Measurements from ENCODE around the gene ZNF587B. TPM values are rescaled to one million over a fixed set of nuclear protein-coding genes. Genes with fewer than 3 reads are reported as not detected.
A peak's percentile ranks its signal among the peaks of the same experiment; 100 is the strongest.
"Not testable (repeated sequence)": the region's sequence is repeated elsewhere in the genome, so short reads cannot be mapped to it uniquely, and the experiment has no call there.

The ZNF587B gene
- total RNA-seq, 8 experiments from 2014 or later: 3.1 to 47.5 (median 9.8) TPM

DNA sequence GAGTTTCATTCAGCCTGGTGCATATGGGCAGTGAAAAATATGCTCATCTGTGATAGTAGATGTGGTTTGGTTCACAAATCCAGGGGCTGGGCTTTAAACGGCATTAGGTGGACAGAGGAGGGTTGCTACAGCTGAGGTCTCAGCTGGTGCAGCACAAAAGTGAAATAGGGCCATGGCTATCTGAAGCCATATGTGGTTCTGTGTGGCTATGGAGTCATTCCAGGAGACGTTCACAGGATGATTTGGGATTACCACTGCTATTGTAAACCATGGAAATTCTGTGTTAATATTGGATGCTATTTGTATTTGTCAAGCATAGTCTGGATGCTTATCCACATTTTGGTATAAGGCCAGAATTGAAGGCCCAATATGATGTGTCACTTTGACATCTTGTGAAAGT lies 24.0 kb downstream of the ZNF587B start:
- H3K27ac ChIP-seq; in situ Hi-C loops (cut with MboI; ENCODE audit: low pct_unique_long_range_greater_than_20kb in 2 of 9, low sequenced_read_pairs in 9 of 9, unreplicated experiment in 9 of 9); H3K4me3 ChIP-seq; ATAC-seq (replicated peaks in 6 of 8): not testable (repeated sequence)
- H3K4me1 ChIP-seq (replicated peaks in 1 of 2): peaks cover 10 to 13% of the 10 kb centered on the region in 2 donors
- no CpG with 5 or more reads among the region's 2 CpGs for WGBS, 10 experiments

DNA sequence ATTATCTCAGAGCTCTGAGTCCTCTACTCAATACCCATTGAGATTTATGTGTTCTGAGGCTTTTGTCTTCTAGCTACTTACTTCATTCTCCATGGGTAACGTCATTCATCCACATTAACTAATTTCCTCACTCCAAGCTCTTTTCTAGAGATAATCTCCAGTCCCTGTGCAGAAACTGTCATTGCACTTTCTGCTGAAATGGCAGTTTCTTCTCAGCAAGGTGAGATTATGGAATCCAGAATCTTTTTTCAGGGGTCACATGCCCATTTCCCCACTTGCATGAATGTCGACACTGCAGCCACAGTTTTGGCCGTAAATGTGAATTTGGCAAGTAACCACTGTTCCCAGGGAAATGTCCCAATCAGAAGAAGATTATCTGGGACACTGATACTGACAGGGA lies 32.3 kb downstream of the ZNF587B start:
- ATAC-seq (replicated peaks in 6 of 8); H3K4me1 ChIP-seq (replicated peaks in 1 of 2); H3K4me3 ChIP-seq; in situ Hi-C loops (cut with MboI; ENCODE audit: low pct_unique_long_range_greater_than_20kb in 2 of 9, low sequenced_read_pairs in 9 of 9, unreplicated experiment in 9 of 9); H3K27ac ChIP-seq: not testable (repeated sequence)
- 100% methylated on average over 1 to 3 of the region's 3 CpGs; no CpG with 5 or more reads in 6 of the 10 experiments for WGBS, 10 experiments

- H3K4me1 ChIP-seq (replicated peaks in 1 of 2): no peaks in the 10 kb centered on the region
- ATAC-seq (replicated peaks in 6 of 8): peak in 3 of 8 experiments; percentile 22 to 31 (median 27)
- WGBS, 10 experiments: 92 to 100% (median 100%) methylated on average over 1 to 4 of the region's 7 CpGs; no CpG with 5 or more reads in 4 of the 10 experiments
- in situ Hi-C loops (cut with MboI; ENCODE audit: low pct_unique_long_range_greater_than_20kb in 2 of 9, low sequenced_read_pairs in 9 of 9, unreplicated experiment in 9 of 9): no loop called here
- H3K27ac ChIP-seq: no peak overlapping the region
- H3K4me3 ChIP-seq: no peak overlapping the region
These were observed 37.9 kb downstream of the ZNF587B start for GRCh38 chr19:57867868-57868492.

DNA sequence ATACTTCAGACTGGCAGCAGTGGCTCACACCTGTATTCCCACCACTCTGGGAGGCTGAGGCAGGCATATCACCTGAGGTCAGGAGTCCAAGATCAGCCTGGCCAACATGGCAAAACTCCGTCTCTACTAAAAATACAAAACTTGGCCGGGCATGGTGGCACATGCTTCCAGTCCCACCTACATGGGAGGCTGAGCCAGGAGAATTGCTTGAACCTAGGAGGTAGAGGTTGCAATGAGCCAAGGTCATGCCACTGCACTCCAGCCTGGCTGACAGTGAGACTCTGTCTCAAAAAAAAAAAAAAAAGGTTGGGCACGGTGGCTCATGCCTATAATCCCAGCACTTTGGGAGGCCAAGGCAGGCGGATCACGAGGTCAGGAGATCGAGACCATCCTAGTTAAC lies 39.6 kb downstream of the ZNF587B start:
- ATAC-seq (replicated peaks in 6 of 8); H3K4me1 ChIP-seq (replicated peaks in 1 of 2); H3K4me3 ChIP-seq; in situ Hi-C loops (cut with MboI; ENCODE audit: low pct_unique_long_range_greater_than_20kb in 2 of 9, low sequenced_read_pairs in 9 of 9, unreplicated experiment in 9 of 9); H3K27ac ChIP-seq: not testable (repeated sequence)
- 93 to 100% (median 100%) methylated on average over 1 to 5 of the region's 6 CpGs; no CpG with 5 or more reads in 1 of the 10 experiments for WGBS, 10 experiments

- Histone ChIP-seq H3K4me1 (replicated peaks in 1 of 2) (no peaks in the 10 kb centered on the region), H3K4me3 (no peak overlapping the region), H3K27ac (no peak overlapping the region)
- no peak for ATAC-seq (replicated peaks in 6 of 8)
- in situ Hi-C loops (cut with MboI; ENCODE audit: low pct_unique_long_range_greater_than_20kb in 2 of 9, low sequenced_read_pairs in 9 of 9, unreplicated experiment in 9 of 9): no loop called here
- WGBS, 10 experiments: 50 to 100% (median 86%) methylated on average over 1 to 2 of the region's 2 CpGs; no CpG with 5 or more reads in 4 of the 10 experiments
These were observed 40.1 kb downstream of the ZNF587B start for GRCh38 chr19:57870225-57870624.

DNA sequence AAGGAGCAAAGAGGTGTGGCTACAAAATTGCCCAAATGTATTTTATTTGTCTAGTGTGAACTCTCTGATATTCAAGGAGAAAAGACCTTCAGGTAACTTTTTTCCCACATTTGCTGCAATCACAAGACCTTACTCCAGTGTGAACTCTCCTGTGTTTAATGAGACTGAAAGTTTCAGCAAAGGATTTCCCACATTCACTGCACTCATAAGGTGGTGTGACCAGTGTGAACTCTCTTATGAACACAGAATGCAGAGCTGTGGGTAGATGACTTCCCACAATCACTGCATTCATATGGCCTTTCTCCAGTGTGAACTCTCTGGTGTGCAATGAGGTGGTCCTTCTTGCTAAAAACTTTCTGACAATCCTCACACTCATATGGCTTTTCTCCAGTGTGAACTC lies 42.4 kb downstream of the ZNF587B start:
- in situ Hi-C loops (cut with MboI; ENCODE audit: low pct_unique_long_range_greater_than_20kb in 2 of 9, low sequenced_read_pairs in 9 of 9, unreplicated experiment in 9 of 9): no loop called here
- Histone ChIP-seq H3K27ac (no peak overlapping the region), H3K4me1 (replicated peaks in 1 of 2) (no peaks in the 10 kb centered on the region), H3K4me3 (no peak overlapping the region)
- no peak for ATAC-seq (replicated peaks in 6 of 8)

DNA sequence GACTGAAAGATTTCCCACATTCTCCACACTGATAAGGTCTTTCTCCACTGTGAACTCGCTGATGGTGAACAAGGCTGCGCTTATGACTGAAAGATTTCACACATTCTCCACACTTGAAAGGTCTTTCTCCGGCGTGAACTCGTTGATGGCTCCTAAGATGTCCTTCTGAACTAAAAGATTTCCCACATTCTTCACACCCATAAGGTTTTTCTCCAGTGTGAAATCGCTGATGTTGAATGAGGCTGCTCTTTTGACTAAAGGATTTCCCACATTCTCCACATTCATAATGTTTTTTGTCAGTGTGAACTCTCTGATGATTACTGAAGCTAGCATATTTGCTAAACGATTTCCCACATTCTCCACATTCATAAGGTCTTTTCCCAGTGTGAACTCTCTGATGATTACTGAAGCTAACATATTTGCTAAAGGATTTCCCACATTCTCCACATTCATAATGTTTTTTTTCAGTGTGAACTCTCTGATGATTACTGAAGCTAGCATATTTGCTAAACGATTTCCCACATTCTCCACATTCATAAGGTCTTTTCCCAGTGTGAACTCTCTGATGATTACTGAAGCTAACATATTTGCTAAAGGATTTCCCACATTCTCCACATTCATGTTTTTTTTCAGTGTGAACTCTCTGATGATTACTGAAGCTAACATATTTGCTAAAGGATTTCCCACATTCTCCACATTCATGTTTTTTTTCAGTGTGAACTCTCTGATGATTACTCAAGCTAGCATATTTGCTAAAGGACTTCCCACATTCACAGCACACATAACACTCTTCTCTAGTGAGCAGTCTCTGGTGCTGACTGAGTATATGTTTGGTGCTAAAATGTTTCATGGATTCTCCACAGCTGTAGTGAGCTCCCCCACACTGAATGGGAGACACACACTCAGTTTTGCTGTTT lies 44.0 kb downstream of the ZNF587B start:
- in situ Hi-C loops (cut with MboI; ENCODE audit: low pct_unique_long_range_greater_than_20kb in 2 of 9, low sequenced_read_pairs in 9 of 9, unreplicated experiment in 9 of 9); H3K4me1 ChIP-seq (replicated peaks in 1 of 2); H3K4me3 ChIP-seq; H3K27ac ChIP-seq; ATAC-seq (replicated peaks in 6 of 8): not testable (repeated sequence)
- 70 to 100% (median 97%) methylated on average over 4 to 7 of the region's 8 CpGs; no CpG with 5 or more reads in 1 of the 10 experiments for WGBS, 10 experiments

- H3K4me1 ChIP-seq (replicated peaks in 1 of 2): peaks cover 7 to 11% of the 10 kb centered on the region in 2 donors
- in situ Hi-C loops (cut with MboI; ENCODE audit: low pct_unique_long_range_greater_than_20kb in 2 of 9, low sequenced_read_pairs in 9 of 9, unreplicated experiment in 9 of 9): no loop called here
- WGBS, 10 experiments: 81 to 100% (median 100%) methylated on average over 1 to 3 of the region's 3 CpGs; no CpG with 5 or more reads in 2 of the 10 experiments
These were observed 55.9 kb downstream of the ZNF587B start for GRCh38 chr19:57886046-57886445.

DNA sequence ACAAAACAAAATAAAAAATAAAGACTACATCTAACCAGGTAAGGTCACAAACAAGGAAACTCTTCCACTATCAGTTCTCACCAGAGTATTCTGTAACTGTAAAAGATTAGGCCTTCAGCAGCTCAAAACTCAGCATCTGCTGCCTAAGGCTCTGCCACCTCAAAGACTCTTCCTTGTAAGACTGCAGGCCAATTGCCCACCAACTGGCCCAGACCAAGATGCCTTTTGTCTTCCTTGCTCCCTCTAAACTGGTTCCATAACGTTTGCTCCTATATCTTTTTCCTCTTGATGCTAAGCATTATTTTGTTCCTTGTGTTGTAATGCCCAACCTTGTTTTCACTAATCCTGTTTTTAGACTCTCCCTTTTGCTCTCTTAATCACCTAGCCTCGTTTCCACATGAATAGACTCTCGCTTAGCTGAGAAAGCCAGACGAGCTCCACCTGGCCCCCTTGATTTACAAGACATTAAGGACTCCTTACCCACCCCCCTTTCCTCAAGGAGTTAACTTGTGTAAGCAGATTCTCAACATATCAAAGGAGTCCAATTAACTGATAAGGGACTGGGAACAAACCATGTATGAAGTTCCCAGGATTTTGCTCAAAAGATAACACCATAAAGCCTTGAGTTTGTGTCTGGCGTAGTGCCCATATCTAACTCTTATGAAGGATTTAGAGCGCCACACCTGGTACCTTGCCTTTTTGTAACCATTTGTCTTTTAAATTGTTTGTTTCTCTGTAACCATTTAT lies 57.3 kb downstream of the ZNF587B start:
- WGBS, 10 experiments: 1 to 36% (median 15%) methylated on average over 2 to 6 of the region's 6 CpGs
- Histone ChIP-seq H3K4me1 (replicated peaks in 1 of 2) (peaks cover 7 to 11% of the 10 kb centered on the region in 2 donors), H3K27ac (no peak overlapping the region), H3K4me3 (peak overlapping the region; percentile 56 to 98 (median 86))
- in situ Hi-C loops (cut with MboI; ENCODE audit: low pct_unique_long_range_greater_than_20kb in 2 of 9, low sequenced_read_pairs in 9 of 9, unreplicated experiment in 9 of 9): no loop called here
- no peak for ATAC-seq (replicated peaks in 6 of 8)

More at GRCh38 chr19:57886046-57886445, 55.9 kb downstream of the ZNF587B start:
- H3K27ac ChIP-seq: no peak overlapping the region
- ATAC-seq (replicated peaks in 6 of 8): no peak
- H3K4me3 ChIP-seq: no peak overlapping the region

DNA sequence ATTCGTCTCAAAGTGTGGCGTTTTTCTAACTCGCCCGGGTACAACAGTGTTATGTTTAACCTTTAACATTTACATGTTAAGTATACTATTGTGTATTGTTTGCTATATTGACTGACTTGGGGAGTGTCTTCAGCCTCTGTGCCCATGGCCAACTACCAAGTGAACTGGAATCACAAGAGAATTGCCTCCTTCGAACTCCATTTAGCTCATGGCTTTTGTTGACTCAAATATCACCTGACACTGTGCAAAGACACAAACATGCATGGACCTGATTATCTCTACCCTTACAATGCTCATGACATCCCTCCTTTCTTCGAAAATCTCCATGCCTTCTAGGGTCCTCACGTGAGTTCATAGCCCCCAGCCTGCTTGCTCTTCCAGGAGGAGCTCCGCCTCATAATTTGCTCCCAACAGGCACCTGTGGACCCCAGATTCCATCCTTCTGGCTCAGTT lies 58.0 kb downstream of the ZNF587B start:
- ATAC-seq (replicated peaks in 6 of 8): peak in 7 of 8 experiments; percentile 2 to 32 (median 6)
- in situ Hi-C loops (cut with MboI; ENCODE audit: low pct_unique_long_range_greater_than_20kb in 2 of 9, low sequenced_read_pairs in 9 of 9, unreplicated experiment in 9 of 9): no loop called here
- H3K4me1 ChIP-seq (replicated peaks in 1 of 2): peaks cover 7 to 11% of the 10 kb centered on the region in 2 donors
- peak overlapping the region; percentile 81 to 82 for H3K27ac ChIP-seq
- WGBS, 10 experiments: 0 to 17% (median 4%) methylated on average over 1 to 7 of the region's 8 CpGs; no CpG with 5 or more reads in 1 of the 10 experiments
- peak overlapping the region; percentile 56 to 98 (median 86) for H3K4me3 ChIP-seq

- 0 to 13% (median 0%) methylated on average over 2 to 13 of the region's 43 CpGs; no CpG with 5 or more reads in 3 of the 10 experiments for WGBS, 10 experiments
- Histone ChIP-seq H3K27ac (peak within 1 kb of the TSS; percentile 81 to 82), H3K4me1 (replicated peaks in 1 of 2) (peaks cover 7 to 11% of the 10 kb centered on the region in 2 donors), H3K4me3 (peak within 1 kb of the TSS; percentile 56 to 98 (median 86))
- peak; percentile 88 to 97 (median 91) for ATAC-seq (replicated peaks in 6 of 8)
- in situ Hi-C loops (cut with MboI; ENCODE audit: low pct_unique_long_range_greater_than_20kb in 2 of 9, low sequenced_read_pairs in 9 of 9, unreplicated experiment in 9 of 9): no loop called here
These were observed 58.6 kb downstream of the ZNF587B start, which contains the start of gene ZNF814 for GRCh38 chr19:57888560-57889231. TSS of gene ZNF814 (minus strand) at chr19:57889037. CDS start at chr19:57888802, 235 bp downstream.

GRCh38 chr19:57890706-57891105 lies 60.6 kb downstream of the ZNF587B start:
- 0 to 100% (median 37%) methylated on average over 1 to 3 of the region's 3 CpGs; no CpG with 5 or more reads in 3 of the 10 experiments for WGBS, 10 experiments
- H3K4me3 ChIP-seq; in situ Hi-C loops (cut with MboI; ENCODE audit: low pct_unique_long_range_greater_than_20kb in 2 of 9, low sequenced_read_pairs in 9 of 9, unreplicated experiment in 9 of 9); H3K27ac ChIP-seq; ATAC-seq (replicated peaks in 6 of 8): not testable (repeated sequence)
- peaks cover 7 to 11% of the 10 kb centered on the region in 2 donors for H3K4me1 ChIP-seq (replicated peaks in 1 of 2)
